GM12892 (cell line): ENCODE results near the gene DLGAP5.

ENCODE experiments used
- DNase-seq: peaks from one replicate; pipeline ENCODE4 v3.0.0; 2011; ENCODE audit not compliant: insufficient read length
- FAIRE-seq: peaks from 2 replicates; lab custom pipeline; 2011; peaks lifted over from hg19 to GRCh38; lab: Jason Lieb, UNC
- POLR2A ChIP-seq: IDR thresholded peaks from 2 replicates; pipeline ENCODE4 v1.6.1; 2011; ENCODE audit warnings: low read depth, low read length, control low read depth
- POLR2AphosphoS5 ChIP-seq: IDR thresholded peaks from 2 replicates; pipeline ENCODE4 v1.6.1; 2011; ENCODE audit warnings: low read depth, low read length, control low read depth
- TAF1 ChIP-seq: IDR thresholded peaks from 2 replicates; pipeline ENCODE4 v1.6.1; 2011; ENCODE audit warnings: low read depth, mild to moderate bottlenecking, control low read depth, low read length, borderline replicate concordance

The DLGAP5 gene

GRCh38 chr14:55158412-55158811, 33.0 kb downstream of the DLGAP5 start:
- TF ChIP-seq TAF1 = no peak
- TF ChIP-seq POLR2AphosphoS5 = no peak
- TF ChIP-seq POLR2A = no peak
- FAIRE-seq = no peak
- no peak for DNase-seq

- TF ChIP-seq POLR2AphosphoS5 (no peak), TAF1 (no peak), POLR2A (no peak)
- no peak for FAIRE-seq
- no peak for DNase-seq
These were observed 34.3 kb downstream of the DLGAP5 start for GRCh38 chr14:55157080-55157479.

GRCh38 chr14:55153951-55154350, 37.4 kb downstream of the DLGAP5 start:
- DNase-seq = no peak
- no peak for FAIRE-seq
- TF ChIP-seq POLR2A (no peak), TAF1 (no peak)

GRCh38 chr14:55152052-55152753, 39.2 kb downstream of the DLGAP5 start:
- TF ChIP-seq TAF1 (no peak), POLR2AphosphoS5 (no peak), POLR2A (no peak)
- FAIRE-seq (no peak), DNase-seq (no peak)

GRCh38 chr14:55151601-55152000, 39.8 kb downstream of the DLGAP5 start:
- DNase-seq = no peak
- TF ChIP-seq POLR2AphosphoS5 = no peak
- no peak for FAIRE-seq

- DNase-seq (no peak), FAIRE-seq (no peak)
- TF ChIP-seq POLR2AphosphoS5 (no peak), TAF1 (no peak), POLR2A (no peak)
These were observed 45.0 kb downstream of the DLGAP5 start for GRCh38 chr14:55146425-55146824.

GRCh38 chr14:55142466-55142865, 48.9 kb downstream of the DLGAP5 start:
- TF ChIP-seq POLR2A (no peak), TAF1 (no peak), POLR2AphosphoS5 (no peak)
- FAIRE-seq (no peak), DNase-seq (no peak)

GRCh38 chr14:55141825-55142224, 49.6 kb downstream of the DLGAP5 start:
- no peak for FAIRE-seq
- no peak for DNase-seq
- TF ChIP-seq POLR2AphosphoS5 = no peak
- TF ChIP-seq TAF1 = no peak
- no peak for TF ChIP-seq POLR2A

GRCh38 chr14:55139696-55140509, 51.5 kb downstream of the DLGAP5 start:
- FAIRE-seq = no peak
- DNase-seq = no peak
- TF ChIP-seq POLR2A = no peak
- TF ChIP-seq POLR2AphosphoS5 = no peak
- TF ChIP-seq TAF1 = no peak

GRCh38 chr14:55139141-55139540, 52.2 kb downstream of the DLGAP5 start:
- no peak for FAIRE-seq
- no peak for TF ChIP-seq POLR2AphosphoS5
- no peak for TF ChIP-seq TAF1
- no peak for TF ChIP-seq POLR2A
- no peak for DNase-seq

- TF ChIP-seq POLR2AphosphoS5 = no peak
- no peak for TF ChIP-seq POLR2A
- TF ChIP-seq TAF1 = no peak
- no peak for DNase-seq
- no peak for FAIRE-seq
These were observed 53.3 kb downstream of the DLGAP5 start for GRCh38 chr14:55138091-55138490.
